Breast epithelium (tissue), 3 donors: ENCODE data around the gene CRELD2.

Source experiments
- CTCF ChIP-seq, 3 donors: fragments of 450-650 bp; IDR thresholded peaks; one replicate each; pipeline ENCODE4 v1.5.1; 2016 to 2017; ENCODE audit warnings: antibody characterized with exemption in 3 of 3, mild to moderate bottlenecking in 3 of 3, moderate library complexity in 3 of 3
- POLR2A ChIP-seq: fragments of 450-650 bp; IDR thresholded peaks from one replicate; pipeline ENCODE4 v1.6.1; 2016; ENCODE audit warnings: antibody characterized with exemption, mild to moderate bottlenecking, moderate library complexity
- POLR2AphosphoS5 ChIP-seq, 3 donors: sonication (generic); formaldehyde crosslinking; IDR thresholded peaks; one replicate each; pipeline ENCODE4 v1.6.1; 2017; ENCODE audit warnings: antibody characterized with exemption in 3 of 3

GRCh38 chr22:49946612-49947295 lies 28.3 kb downstream of the CRELD2 start:
- TF ChIP-seq CTCF (IDR thresholded peaks at IDR 0.05) = no peak
- TF ChIP-seq POLR2A = no peak
- no peak for TF ChIP-seq POLR2AphosphoS5 (IDR thresholded peaks at IDR 0.05)
